HEK293 (cell line): Measurements from ENCODE around the gene IGDCC3.

Experiments used
- FEZF1 ChIP-seq: fragments of 450-650 bp; formaldehyde crosslinking; IDR thresholded peaks from 2 replicates; pipeline ENCODE4 v1.5.1; 2016; ENCODE audit warnings: missing biosample characterization, missing genetic modification characterization
- IKZF3 ChIP-seq: fragments of 450-650 bp; IDR thresholded peaks from 2 replicates; pipeline ENCODE4 v1.5.0; 2018; ENCODE audit warnings: missing biosample characterization, mild to moderate bottlenecking, missing genetic modification characterization, moderate library complexity
- KLF16 ChIP-seq: fragments of 450-650 bp; formaldehyde crosslinking; IDR thresholded peaks from 2 replicates; pipeline ENCODE4 v1.5.1; 2017; ENCODE audit warnings: missing biosample characterization, missing genetic modification characterization
- KLF17 ChIP-seq: fragments of 450-650 bp; formaldehyde crosslinking; IDR thresholded peaks from 2 replicates; pipeline ENCODE4 v1.5.1; 2016; ENCODE audit warnings: missing biosample characterization, missing genetic modification characterization
- KLF7 ChIP-seq: fragments of 450-650 bp; formaldehyde crosslinking; IDR thresholded peaks from 2 replicates; pipeline ENCODE4 v1.5.1; 2016; ENCODE audit warnings: missing biosample characterization, missing genetic modification characterization, borderline replicate concordance
- MYNN ChIP-seq: fragments of 450-650 bp; formaldehyde crosslinking; IDR thresholded peaks from 2 replicates; pipeline ENCODE4 v1.5.1; 2016; ENCODE audit warnings: missing biosample characterization, missing genetic modification characterization, borderline replicate concordance
- MZF1 ChIP-seq: fragments of 450-650 bp; formaldehyde crosslinking; IDR thresholded peaks from 2 replicates; pipeline ENCODE4 v1.5.1; 2017; ENCODE audit warnings: missing biosample characterization, missing genetic modification characterization, borderline replicate concordance
- SCRT2 ChIP-seq: fragments of 450-650 bp; formaldehyde crosslinking; IDR thresholded peaks from 2 replicates; pipeline ENCODE4 v1.5.1; 2016; ENCODE audit warnings: missing biosample characterization, missing genetic modification characterization
- SP7 ChIP-seq: fragments of 450-650 bp; formaldehyde crosslinking; IDR thresholded peaks from 2 replicates; pipeline ENCODE4 v1.5.1; 2016; ENCODE audit warnings: missing biosample characterization, missing genetic modification characterization
- ZBTB17 ChIP-seq: fragments of 450-650 bp; formaldehyde crosslinking; IDR thresholded peaks from 2 replicates; pipeline ENCODE4 v1.5.1; 2016; ENCODE audit warnings: missing biosample characterization, missing genetic modification characterization
- ZBTB48 ChIP-seq: fragments of 450-650 bp; formaldehyde crosslinking; IDR thresholded peaks from 2 replicates; pipeline ENCODE4 v1.5.1; 2016; ENCODE audit warnings: missing biosample characterization, missing genetic modification characterization
- ZEB2 ChIP-seq: fragments of 450-650 bp; formaldehyde crosslinking; IDR thresholded peaks from 2 replicates; pipeline ENCODE4 v1.5.1; 2016; ENCODE audit warnings: missing biosample characterization, missing genetic modification characterization
- ZFP69B ChIP-seq: fragments of 450-650 bp; formaldehyde crosslinking; IDR thresholded peaks from 2 replicates; pipeline ENCODE4 v1.5.1; 2016; ENCODE audit warnings: missing biosample characterization, missing genetic modification characterization
- ZNF121 ChIP-seq: fragments of 450-650 bp; formaldehyde crosslinking; IDR thresholded peaks from 2 replicates; pipeline ENCODE4 v1.5.1; 2016; ENCODE audit warnings: missing biosample characterization, missing genetic modification characterization
- ZNF140 ChIP-seq: fragments of 450-650 bp; formaldehyde crosslinking; IDR thresholded peaks from 2 replicates; pipeline ENCODE4 v1.5.1; 2016; ENCODE audit warnings: missing biosample characterization, missing genetic modification characterization
- ZNF16 ChIP-seq: fragments of 450-650 bp; formaldehyde crosslinking; IDR thresholded peaks from 2 replicates; pipeline ENCODE4 v1.5.1; 2016; ENCODE audit warnings: low read depth, missing biosample characterization, missing genetic modification characterization
- ZNF175 ChIP-seq: fragments of 450-650 bp; formaldehyde crosslinking; IDR thresholded peaks from 2 replicates; pipeline ENCODE4 v1.5.1; 2016; ENCODE audit warnings: missing biosample characterization, missing genetic modification characterization
- ZNF18 ChIP-seq: fragments of 450-650 bp; formaldehyde crosslinking; IDR thresholded peaks from 2 replicates; pipeline ENCODE4 v1.5.1; 2016; ENCODE audit warnings: missing biosample characterization, missing genetic modification characterization
- ZNF23 ChIP-seq: fragments of 450-650 bp; formaldehyde crosslinking; IDR thresholded peaks from 2 replicates; pipeline ENCODE4 v1.5.1; 2016; ENCODE audit warnings: missing biosample characterization, missing genetic modification characterization, borderline replicate concordance
- ZNF239 ChIP-seq: fragments of 450-650 bp; formaldehyde crosslinking; IDR thresholded peaks from 2 replicates; pipeline ENCODE4 v1.5.1; 2016; ENCODE audit warnings: missing biosample characterization, missing genetic modification characterization
- ZNF292 ChIP-seq: fragments of 450-650 bp; formaldehyde crosslinking; IDR thresholded peaks from 2 replicates; pipeline ENCODE4 v1.5.1; 2016; ENCODE audit warnings: low read depth, missing biosample characterization, missing genetic modification characterization, borderline replicate concordance
- ZNF311 ChIP-seq: fragments of 450-650 bp; formaldehyde crosslinking; IDR thresholded peaks from 2 replicates; pipeline ENCODE4 v1.5.1; 2017; ENCODE audit warnings: missing biosample characterization, missing genetic modification characterization, borderline replicate concordance
- ZNF324 ChIP-seq: fragments of 450-650 bp; formaldehyde crosslinking; IDR thresholded peaks from 2 replicates; pipeline ENCODE4 v1.5.1; 2016; ENCODE audit warnings: missing biosample characterization, missing genetic modification characterization
- ZNF335 ChIP-seq: fragments of 450-650 bp; formaldehyde crosslinking; conservative IDR thresholded peaks from 2 replicates; pipeline ENCODE4 v1.5.1; 2016; ENCODE audit warnings: missing biosample characterization, missing genetic modification characterization
- ZNF354C ChIP-seq: fragments of 450-650 bp; formaldehyde crosslinking; IDR thresholded peaks from 2 replicates; pipeline ENCODE4 v1.5.1; 2016; ENCODE audit warnings: missing biosample characterization, missing genetic modification characterization, low read depth, borderline replicate concordance
- ZNF501 ChIP-seq: fragments of 450-650 bp; formaldehyde crosslinking; IDR thresholded peaks from 2 replicates; pipeline ENCODE4 v1.5.1; 2016; ENCODE audit warnings: missing biosample characterization, missing genetic modification characterization
- ZNF529 ChIP-seq: fragments of 450-650 bp; formaldehyde crosslinking; IDR thresholded peaks from 2 replicates; pipeline ENCODE4 v1.5.1; 2017; ENCODE audit warnings: missing genetic modification characterization, missing biosample characterization; ENCODE audit not compliant: insufficient replicate concordance
- ZNF548 ChIP-seq: fragments of 450-650 bp; formaldehyde crosslinking; IDR thresholded peaks from 2 replicates; pipeline ENCODE4 v1.5.1; 2016; ENCODE audit warnings: missing biosample characterization, missing genetic modification characterization
- ZNF560 ChIP-seq: fragments of 450-650 bp; formaldehyde crosslinking; IDR thresholded peaks from 2 replicates; pipeline ENCODE4 v1.5.1; 2017; ENCODE audit warnings: missing biosample characterization, missing genetic modification characterization, borderline replicate concordance
- ZNF561 ChIP-seq: fragments of 450-650 bp; IDR thresholded peaks from 2 replicates; pipeline ENCODE4 v1.5.1; 2018; ENCODE audit warnings: missing biosample characterization, missing genetic modification characterization, borderline replicate concordance
- ZNF580 ChIP-seq: fragments of 450-650 bp; formaldehyde crosslinking; IDR thresholded peaks from 2 replicates; pipeline ENCODE4 v1.5.1; 2016; ENCODE audit warnings: missing biosample characterization, missing genetic modification characterization
- ZNF596 ChIP-seq: fragments of 450-650 bp; IDR thresholded peaks from 2 replicates; pipeline ENCODE4 v1.5.0; 2018; ENCODE audit warnings: missing biosample characterization, mild to moderate bottlenecking, missing genetic modification characterization, moderate library complexity
- ZNF624 ChIP-seq: fragments of 450-650 bp; formaldehyde crosslinking; IDR thresholded peaks from 2 replicates; pipeline ENCODE4 v1.5.1; 2017; ENCODE audit warnings: missing biosample characterization, missing genetic modification characterization
- ZNF660 ChIP-seq: fragments of 450-650 bp; IDR thresholded peaks from 2 replicates; pipeline ENCODE4 v1.5.1; 2018; ENCODE audit warnings: missing biosample characterization, mild to moderate bottlenecking, missing genetic modification characterization
- ZNF677 ChIP-seq: fragments of 450-650 bp; IDR thresholded peaks from 2 replicates; pipeline ENCODE4 v1.5.0; 2018; ENCODE audit warnings: missing biosample characterization, mild to moderate bottlenecking, missing genetic modification characterization, moderate library complexity
- ZNF701 ChIP-seq: fragments of 450-650 bp; formaldehyde crosslinking; IDR thresholded peaks from 2 replicates; pipeline ENCODE4 v1.5.1; 2016; ENCODE audit warnings: missing biosample characterization, missing genetic modification characterization
- ZNF776 ChIP-seq: fragments of 450-650 bp; formaldehyde crosslinking; IDR thresholded peaks from 2 replicates; pipeline ENCODE4 v1.5.0; 2017; ENCODE audit warnings: missing biosample characterization, missing genetic modification characterization, borderline replicate concordance
- ZNF785 ChIP-seq: fragments of 450-650 bp; formaldehyde crosslinking; IDR thresholded peaks from 2 replicates; pipeline ENCODE4 v1.5.1; 2016; ENCODE audit warnings: missing biosample characterization, missing genetic modification characterization
- ZNF843 ChIP-seq: fragments of 450-650 bp; formaldehyde crosslinking; IDR thresholded peaks from 2 replicates; pipeline ENCODE4 v1.5.1; 2016; ENCODE audit warnings: missing biosample characterization, missing genetic modification characterization
- ZSCAN16 ChIP-seq: fragments of 450-650 bp; formaldehyde crosslinking; IDR thresholded peaks from 2 replicates; pipeline ENCODE4 v1.5.1; 2016; ENCODE audit warnings: missing biosample characterization, missing genetic modification characterization
- ZXDB ChIP-seq: fragments of 450-650 bp; formaldehyde crosslinking; IDR thresholded peaks from 2 replicates; pipeline ENCODE4 v1.5.1; 2016; ENCODE audit warnings: missing biosample characterization, missing genetic modification characterization

Gene IGDCC3

GRCh38 chr15:65303687-65304380 is 74.0 kb downstream of the IGDCC3 start (continued):
- TF ChIP-seq ZNF292 (tag by site-specific recombination) (no peak), MZF1 (tag by site-specific recombination) (peak; percentile 82; the same call in 1 of the 2 replicates), ZNF843 (tag by site-specific recombination) (no peak), ZNF596 (tag by site-specific recombination) (no peak), ZFP69B (no peak), ZNF580 (tag by site-specific recombination) (0 out of 2 replicates have a peak, but pooled peaks have one; percentile 11), ZNF501 (tag by site-specific recombination) (0 out of 2 replicates have a peak, but pooled peaks have one; percentile 12), ZBTB48 (tag by site-specific recombination) (peak; percentile 83), ZBTB17 (tag by site-specific recombination) (peak; percentile 85), KLF17 (tag by site-specific recombination) (no peak), ZNF548 (tag by site-specific recombination) (no peak), ZXDB (peak; percentile 55), ZNF785 (no peak), ZNF776 (tag by site-specific recombination) (no peak), ZNF701 (no peak), SP7 (tag by site-specific recombination) (no peak; the same call in 1 of the 2 replicates), FEZF1 (tag by site-specific recombination) (no peak), MYNN (no peak), ZNF354C (tag by site-specific recombination) (no peak), ZNF324 (tag by site-specific recombination) (0 out of 2 replicates have a peak, but pooled peaks have one; percentile 31), ZNF561 (peak; percentile 70; the same call in 1 of the 2 replicates), ZSCAN16 (tag by site-specific recombination) (no peak), ZNF175 (tag by site-specific recombination) (no peak), ZNF560 (tag by site-specific recombination) (no peak), SCRT2 (tag by site-specific recombination) (no peak), ZNF16 (tag by site-specific recombination) (no peak), ZNF23 (tag by site-specific recombination) (no peak), KLF16 (tag by site-specific recombination) (no peak), ZNF660 (0 out of 2 replicates have a peak, but pooled peaks have one; percentile 10), ZNF239 (tag by site-specific recombination) (no peak), IKZF3 (tag by site-specific recombination) (peak; percentile 55; the same call in 1 of the 2 replicates), ZNF121 (no peak), ZNF529 (tag by site-specific recombination) (no peak), ZEB2 (no peak), ZNF335 (peak; percentile 83), ZNF677 (tag by site-specific recombination) (no peak), ZNF624 (tag by site-specific recombination) (no peak), KLF7 (no peak), ZNF311 (tag by site-specific recombination) (no peak), ZNF140 (no peak), ZNF18 (tag by site-specific recombination) (no peak)
